HEK293 (cell line): ENCODE measurements around the gene CTNNB1.
"Not testable (repeated sequence)": the region's sequence is repeated elsewhere in the genome, so short reads cannot be mapped to it uniquely, and the experiment has no call there.

Experiments used
- CTCF ChIA-PET: fragments of 350-600 bp; formaldehyde crosslinking; extraction: SDS; loops from one replicate; lab custom pipeline; 2021; ENCODE audit warnings: antibody characterized with exemption; lab: Yijun Ruan, JAX
- POLR2A ChIA-PET: fragments of 300-600 bp; formaldehyde crosslinking; extraction: SDS; loops from one replicate; lab custom pipeline; 2020; ENCODE audit warnings: antibody characterized with exemption, inconsistent platforms; lab: Yijun Ruan, JAX
- H3K27ac ChIP-seq: fragments of 200-500 bp; sonication (Bioruptor generic); 2 replicates; pipeline ENCODE4 v1.5.1; 2014; ENCODE audit warnings: low read depth, low read length, control low read depth, inconsistent platforms; ENCODE audit errors: extremely low read depth
- H3K36me3 ChIP-seq, 2 experiments: fragments of 200-500 bp in 1 of 2; sonication (Bioruptor generic) in 1 of 2; 1 replicate in 1 of 2; 2 replicates in 1 of 2; pipeline ENCODE4 v1.5.1; 2014 to 2017; ENCODE audit warnings: inconsistent platforms in 2 of 2, low read length in 2 of 2; ENCODE audit not compliant: control insufficient read depth in 2 of 2, insufficient read depth in 1 of 2
- H3K4me1 ChIP-seq: fragments of 200-500 bp; sonication (Bioruptor generic); 2 replicates; pipeline ENCODE4 v1.5.1; 2014; ENCODE audit warnings: mild to moderate bottlenecking, low read length, inconsistent platforms; ENCODE audit not compliant: control insufficient read depth, insufficient read depth
- H3K4me3 ChIP-seq: 2 replicates; pipeline ENCODE4 v1.5.1; 2011; ENCODE audit warnings: low read depth, mild to moderate bottlenecking, control low read depth, low read length, moderate library complexity
- H3K9me3 ChIP-seq: fragments of 200-500 bp; sonication (Bioruptor generic); 2 replicates; pipeline ENCODE4 v1.5.1; 2014; ENCODE audit warnings: low read depth, low read length, inconsistent platforms; ENCODE audit not compliant: control insufficient read depth, insufficient read depth
- ATF2 ChIP-seq: fragments of 450-650 bp; formaldehyde crosslinking; IDR thresholded peaks from 2 replicates; pipeline ENCODE4 v1.5.1; 2016; ENCODE audit warnings: missing biosample characterization, missing genetic modification characterization, low read depth
- GLI2 ChIP-seq: fragments of 450-650 bp; formaldehyde crosslinking; IDR thresholded peaks from 2 replicates; pipeline ENCODE4; 2017; ENCODE audit warnings: missing biosample characterization, missing genetic modification characterization, low read depth, borderline replicate concordance
- HOXC10 ChIP-seq: sonication (generic); formaldehyde crosslinking; IDR thresholded peaks from 2 replicates; pipeline ENCODE4 v1.8.1; 2023; ENCODE audit warnings: mild to moderate bottlenecking, missing genetic modification reagents
- RBAK ChIP-seq: fragments of 450-650 bp; formaldehyde crosslinking; IDR thresholded peaks from 2 replicates; pipeline ENCODE4 v1.5.1; 2016; ENCODE audit warnings: missing biosample characterization, missing genetic modification characterization
- ZBTB1 ChIP-seq: fragments of 450-650 bp; formaldehyde crosslinking; IDR thresholded peaks from 2 replicates; pipeline ENCODE4 v1.5.1; 2016; ENCODE audit warnings: missing biosample characterization, missing genetic modification characterization
- ZBTB10 ChIP-seq: fragments of 450-650 bp; formaldehyde crosslinking; IDR thresholded peaks from 2 replicates; pipeline ENCODE4 v1.5.1; 2016; ENCODE audit warnings: missing biosample characterization, missing genetic modification characterization
- ZIC2 ChIP-seq: fragments of 450-650 bp; formaldehyde crosslinking; IDR thresholded peaks from 2 replicates; pipeline ENCODE4 v1.5.1; 2016; ENCODE audit warnings: missing biosample characterization, missing genetic modification characterization
- ZNF221 ChIP-seq: fragments of 450-650 bp; formaldehyde crosslinking; IDR thresholded peaks from 2 replicates; pipeline ENCODE4 v1.5.1; 2017; ENCODE audit warnings: missing biosample characterization, missing genetic modification characterization, borderline replicate concordance
- ZNF391 ChIP-seq: fragments of 450-650 bp; formaldehyde crosslinking; IDR thresholded peaks from 2 replicates; pipeline ENCODE4 v1.5.1; 2016; ENCODE audit warnings: low read depth, missing biosample characterization, missing genetic modification characterization, borderline replicate concordance
- ZNF394 ChIP-seq: fragments of 450-650 bp; formaldehyde crosslinking; IDR thresholded peaks from 2 replicates; pipeline ENCODE4 v1.5.1; 2016; ENCODE audit warnings: missing biosample characterization, missing genetic modification characterization, mild to moderate bottlenecking, moderate library complexity, borderline replicate concordance
- ZNF433 ChIP-seq: fragments of 450-650 bp; formaldehyde crosslinking; IDR thresholded peaks from 2 replicates; pipeline ENCODE4 v1.5.1; 2016; ENCODE audit warnings: missing biosample characterization, missing genetic modification characterization, low read depth
- ZNF488 ChIP-seq: fragments of 450-650 bp; formaldehyde crosslinking; IDR thresholded peaks from 2 replicates; pipeline ENCODE4 v1.5.1; 2016; ENCODE audit warnings: missing biosample characterization, missing genetic modification characterization
- ZNF623 ChIP-seq: fragments of 450-650 bp; formaldehyde crosslinking; IDR thresholded peaks from 2 replicates; pipeline ENCODE4 v1.5.1; 2016; ENCODE audit warnings: missing biosample characterization, missing genetic modification characterization
- ZNF626 ChIP-seq: fragments of 450-650 bp; sonication (Bioruptor Pico); formaldehyde crosslinking; IDR thresholded peaks from 2 replicates; pipeline ENCODE4 v1.5.1; 2018; ENCODE audit warnings: missing biosample characterization, missing genetic modification characterization, inconsistent platforms
- ZNF692 ChIP-seq: fragments of 450-650 bp; formaldehyde crosslinking; IDR thresholded peaks from 2 replicates; pipeline ENCODE4 v1.5.1; 2016; ENCODE audit warnings: missing biosample characterization, missing genetic modification characterization

CTNNB1 gene

GRCh38 chr3:41277790-41278465, 78.6 kb downstream of the CTNNB1 start (continued):
- TF ChIP-seq ATF2 (tag by site-specific recombination) (no peak), ZNF221 (tag by site-specific recombination) (no peak), ZNF433 (tag by site-specific recombination) (no peak)
- TF ChIP-seq, all 188 proteins: peak for 0

- POLR2A ChIA-PET, H3K4me1 ChIP-seq, H3K9me3 ChIP-seq, H3K27ac ChIP-seq, H3K36me3 ChIP-seq, H3K4me3 ChIP-seq: not testable (repeated sequence)
- CTCF ChIA-PET: interaction anchor here (0.6 kb wide), 1 partner anchor 1033 kb away, joined by 3 read pairs; no protein-coding TSS in a partner anchor
Measured at GRCh38 chr3:41284934-41285333, 85.6 kb downstream of the CTNNB1 start.

GRCh38 chr3:41286305-41286704, 87.0 kb downstream of the CTNNB1 start:
- ChIA-PET POLR2A (no interaction called here), CTCF (interaction anchor here (0.6 kb wide), 1 partner anchor 763 kb away, joined by 3 read pairs; no protein-coding TSS in a partner anchor)
- no peaks in the 10 kb centered on the region for H3K36me3 ChIP-seq
- no peaks in the 10 kb centered on the region for H3K9me3 ChIP-seq
- H3K27ac ChIP-seq: no peak overlapping the region
- H3K4me3 ChIP-seq: no peak overlapping the region
- H3K4me1 ChIP-seq: no peaks in the 10 kb centered on the region
- TF ChIP-seq ZNF623 (tag by site-specific recombination) (no peak), ZIC2 (no peak), ZNF391 (no peak), ZNF394 (tag by site-specific recombination) (no peak)

GRCh38 chr3:41288785-41289184, 89.5 kb downstream of the CTNNB1 start:
- H3K4me1 ChIP-seq: no peaks in the 10 kb centered on the region
- no peaks in the 10 kb centered on the region for H3K36me3 ChIP-seq
- no peak overlapping the region for H3K4me3 ChIP-seq
- ChIA-PET POLR2A (no interaction called here), CTCF (no interaction called here)
- no peak for TF ChIP-seq GLI2 (tag by site-specific recombination)
- TF ChIP-seq ZNF626: no peak
- no peak for TF ChIP-seq RBAK
- no peak for TF ChIP-seq ZNF692 (tag by site-specific recombination)
- no peak for TF ChIP-seq ZBTB10
- TF ChIP-seq ZBTB1 (tag by site-specific recombination): no peak
- no peak for TF ChIP-seq ZNF488 (tag by site-specific recombination)
- TF ChIP-seq HOXC10 (CRISPR knock-in tag): no peak
- no peak overlapping the region for H3K27ac ChIP-seq
- H3K9me3 ChIP-seq: no peaks in the 10 kb centered on the region
